SW480 (cell line): ENCODE results near the gene RHOBTB3.

ENCODE experiments used
- DNase-seq: peaks from one replicate; pipeline ENCODE4 v3.0.0-alpha.2; 2016; ENCODE audit warnings: low spot score

Gene RHOBTB3

DNA sequence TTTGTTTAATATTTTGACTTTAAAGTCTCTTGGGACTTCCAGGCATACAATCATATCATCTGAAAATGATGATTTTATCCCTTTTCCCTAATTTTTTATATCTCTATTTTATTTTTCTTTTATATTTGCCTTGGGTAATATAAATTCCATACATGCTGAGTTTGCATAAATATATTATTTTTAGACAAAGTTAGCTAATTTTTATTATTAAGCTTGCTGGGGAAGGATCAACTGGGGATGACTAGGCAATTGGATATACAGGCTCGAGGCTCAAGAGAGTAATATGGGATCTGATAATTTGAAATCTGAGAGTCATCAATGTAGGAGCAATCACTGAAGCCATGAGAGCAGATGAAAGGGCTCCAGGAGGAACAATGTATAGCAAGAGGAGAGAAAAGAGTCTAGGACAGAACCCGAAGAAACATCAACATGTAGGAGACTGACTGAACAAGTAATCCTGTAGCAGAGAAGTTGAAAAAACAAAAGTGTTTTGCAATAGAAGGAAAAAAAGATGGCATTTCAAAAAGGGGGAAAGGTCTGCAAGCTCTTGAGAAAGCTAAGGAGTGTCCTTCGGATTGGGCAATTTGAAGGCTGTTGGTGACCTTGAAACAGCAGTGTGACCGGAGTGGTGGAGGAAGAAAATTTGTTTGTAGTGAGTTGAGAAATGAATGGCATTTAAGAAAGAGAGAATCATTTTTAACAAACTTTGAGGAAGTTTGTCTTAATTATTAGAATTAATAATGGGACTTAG lies 17.0 kb upstream of the RHOBTB3 start:
- DNase-seq: no peak

- peak; percentile 63 for DNase-seq
Observed at GRCh38 chr5:95715799-95716461, 15.2 kb upstream of the RHOBTB3 start.

- DNase-seq: no peak
Observed at GRCh38 chr5:95717439-95717838, 13.7 kb upstream of the RHOBTB3 start.

DNA sequence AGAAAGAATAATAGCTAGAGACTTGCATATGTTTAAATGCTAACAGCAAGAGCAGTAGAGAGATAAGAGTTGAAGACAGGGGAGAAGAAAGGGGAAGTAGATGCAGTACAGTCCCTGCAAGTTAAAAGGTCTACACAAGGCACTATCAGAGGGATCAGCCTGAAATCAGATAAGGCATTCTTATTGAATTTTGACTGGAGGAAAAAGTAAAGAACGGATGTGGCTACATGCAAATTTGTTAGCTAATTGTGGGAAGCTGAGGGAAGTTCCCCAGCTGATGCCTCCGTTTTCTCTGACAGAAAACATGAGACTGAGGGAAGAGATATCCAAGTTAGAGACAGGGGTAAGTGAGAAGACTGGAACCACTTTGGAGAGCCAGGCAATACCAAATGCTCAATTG lies 12.9 kb upstream of the RHOBTB3 start:
- DNase-seq: no peak

DNA sequence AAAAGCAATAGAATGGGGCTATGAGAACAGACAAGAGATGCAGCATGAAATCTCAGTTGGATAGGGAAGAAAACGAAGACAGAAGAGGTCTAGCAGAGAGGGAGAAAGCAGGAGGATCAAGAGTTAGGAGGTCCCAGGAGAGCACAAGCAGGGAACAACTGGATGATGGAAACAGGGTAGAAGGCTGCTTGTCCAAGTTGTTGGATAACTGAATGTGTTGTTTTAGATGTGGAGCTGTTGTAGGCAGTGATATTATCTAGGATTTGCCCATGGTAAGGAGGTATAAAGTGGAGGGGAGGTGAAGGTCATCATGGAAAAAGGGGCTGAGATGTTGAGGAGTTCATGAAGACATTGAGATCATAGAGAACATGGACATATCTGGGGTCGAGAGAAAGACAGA lies 12.4 kb upstream of the RHOBTB3 start:
- no peak for DNase-seq

- DNase-seq: no peak
Observed at GRCh38 chr5:95720094-95720786, 10.9 kb upstream of the RHOBTB3 start.

DNA sequence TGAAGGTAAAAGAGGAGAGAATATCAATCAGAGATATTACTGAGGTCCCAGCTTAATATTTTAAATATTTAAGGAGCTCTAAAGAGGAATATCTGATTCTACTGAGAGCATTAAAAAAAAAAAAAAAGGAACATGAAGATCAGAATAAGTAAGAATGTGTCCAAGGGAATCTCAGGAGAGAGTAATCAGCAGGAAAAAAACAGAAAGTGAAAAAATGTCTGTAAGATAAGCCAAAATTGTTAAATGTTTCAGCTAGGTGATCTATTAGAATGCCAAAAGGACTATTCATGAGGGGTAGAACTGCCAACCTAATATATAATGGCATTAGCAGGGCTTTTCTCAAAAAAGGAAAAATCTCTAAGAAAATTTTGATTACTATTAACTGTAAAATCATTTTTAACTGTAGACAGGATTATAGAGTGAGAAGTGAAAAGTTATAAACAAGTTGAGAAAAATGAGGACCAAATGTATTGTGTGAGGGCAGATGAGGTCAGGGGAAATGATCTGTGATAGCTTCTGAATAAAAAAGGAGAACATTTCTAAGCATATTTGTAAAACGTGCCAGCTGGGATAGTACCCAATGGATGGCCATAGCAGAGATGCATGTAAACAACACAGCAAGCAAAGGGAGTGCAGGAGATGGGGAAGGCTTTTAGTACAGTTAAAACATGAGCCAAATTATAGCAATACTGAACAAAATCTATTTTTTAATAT lies 9.4 kb upstream of the RHOBTB3 start:
- DNase-seq: no peak

GRCh38 chr5:95723632-95724369 lies 7.3 kb upstream of the RHOBTB3 start:
- DNase-seq: no peak

DNA sequence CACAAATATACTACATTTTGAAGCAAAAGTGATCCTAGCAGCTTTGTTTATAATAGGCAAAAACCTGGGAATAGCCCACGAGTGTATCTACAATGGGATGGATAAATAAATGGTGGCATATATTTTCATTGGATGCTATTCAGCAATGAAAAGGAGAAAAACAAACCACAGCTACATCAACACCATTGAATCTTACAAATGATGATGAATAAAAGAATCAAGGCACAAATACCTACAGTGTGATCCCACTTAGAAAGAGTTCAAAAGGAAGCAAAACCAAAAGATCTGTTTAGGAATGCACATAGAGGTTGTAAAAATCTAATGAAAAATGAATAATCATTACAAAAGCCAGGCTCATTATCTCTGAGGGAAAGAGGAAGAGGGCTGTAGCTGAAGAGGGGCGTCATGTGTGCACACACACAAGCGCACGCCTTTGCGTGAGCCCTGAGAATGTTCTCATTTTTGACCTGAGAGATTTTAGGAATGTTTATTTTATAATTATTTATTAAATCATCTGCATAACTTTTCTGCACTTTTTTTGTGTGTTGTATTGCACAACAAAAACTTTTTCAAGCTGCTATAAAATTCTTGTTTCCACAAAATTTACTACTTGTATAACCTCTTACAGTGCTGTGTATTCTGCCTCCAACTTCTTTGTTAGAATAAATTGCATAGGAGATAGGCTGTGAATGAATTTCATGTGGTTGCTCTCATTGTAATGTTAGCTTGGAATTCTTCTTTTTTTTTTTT lies 5.9 kb upstream of the RHOBTB3 start:
- DNase-seq: no peak

GRCh38 chr5:95725937-95726810 lies 5.0 kb upstream of the RHOBTB3 start:
- DNase-seq: no peak

DNA sequence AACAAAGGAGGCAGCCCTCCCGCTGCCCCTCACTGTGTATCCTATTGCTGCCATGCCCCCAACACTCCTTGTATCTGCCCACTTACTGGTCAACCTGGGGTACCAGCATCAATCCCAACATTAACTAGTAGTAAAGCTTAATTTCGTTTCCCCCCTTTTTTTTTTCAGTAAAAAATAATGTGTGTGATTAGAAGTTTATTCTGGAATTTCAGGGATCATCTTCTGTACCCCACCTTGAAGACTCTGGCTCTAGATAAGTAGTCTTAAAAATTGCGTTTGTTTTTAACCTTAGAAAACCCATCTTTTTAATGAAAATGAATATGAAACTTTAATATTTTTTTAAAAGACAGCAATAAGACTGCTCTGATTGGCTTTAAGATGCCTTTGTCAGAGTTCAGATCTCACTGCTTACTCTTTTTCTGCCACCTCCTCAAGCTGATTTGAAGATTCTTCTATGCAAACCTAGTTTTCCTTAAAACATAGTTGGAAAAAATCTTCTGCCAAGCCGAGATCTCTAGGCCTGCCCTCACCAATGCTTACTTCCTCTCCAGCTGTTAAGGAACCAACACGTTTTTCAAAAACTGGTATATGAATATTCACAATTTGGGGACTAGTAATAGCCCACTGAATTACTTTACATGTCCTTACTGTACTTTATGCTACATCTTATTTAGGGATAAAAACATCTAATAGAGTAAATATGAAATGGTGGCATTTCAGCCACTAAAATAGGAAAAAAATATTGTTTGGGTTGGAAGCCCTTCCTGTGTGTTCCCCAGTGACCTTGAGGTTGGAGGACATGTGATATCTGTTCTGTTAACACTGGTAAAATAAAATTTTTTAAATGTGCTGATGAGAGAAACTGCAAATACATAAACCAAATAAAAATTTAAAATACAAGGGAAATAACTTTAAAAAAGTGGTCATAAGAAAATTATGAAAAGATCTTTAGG lies 4.0 kb upstream of the RHOBTB3 start:
- no peak for DNase-seq

DNA sequence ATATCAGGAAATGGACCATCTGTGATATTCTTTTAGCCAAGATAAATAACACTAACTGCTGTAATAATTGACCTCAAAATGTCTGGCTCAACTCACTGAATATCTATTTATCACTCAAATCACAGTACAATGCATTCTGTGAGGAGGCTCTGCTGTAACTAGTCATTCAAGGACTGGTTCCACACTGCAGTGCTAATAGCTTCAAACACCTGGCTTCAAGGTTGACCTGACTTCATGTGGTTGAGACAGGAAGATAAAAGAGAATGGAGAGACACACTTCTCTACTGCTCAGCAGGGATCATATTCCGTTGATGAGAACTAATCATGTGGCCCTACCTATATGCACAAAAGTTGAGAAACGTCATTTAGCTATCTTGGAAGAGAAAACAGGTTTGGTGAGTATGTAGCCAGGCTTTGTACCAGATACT lies 3.4 kb upstream of the RHOBTB3 start:
- DNase-seq: peak; percentile 56

GRCh38 chr5:95728494-95729114 lies 2.5 kb upstream of the RHOBTB3 start:
- no peak for DNase-seq

- DNase-seq: no peak
Observed at GRCh38 chr5:95729115-95730010, 1.8 kb upstream of the RHOBTB3 start.

DNA sequence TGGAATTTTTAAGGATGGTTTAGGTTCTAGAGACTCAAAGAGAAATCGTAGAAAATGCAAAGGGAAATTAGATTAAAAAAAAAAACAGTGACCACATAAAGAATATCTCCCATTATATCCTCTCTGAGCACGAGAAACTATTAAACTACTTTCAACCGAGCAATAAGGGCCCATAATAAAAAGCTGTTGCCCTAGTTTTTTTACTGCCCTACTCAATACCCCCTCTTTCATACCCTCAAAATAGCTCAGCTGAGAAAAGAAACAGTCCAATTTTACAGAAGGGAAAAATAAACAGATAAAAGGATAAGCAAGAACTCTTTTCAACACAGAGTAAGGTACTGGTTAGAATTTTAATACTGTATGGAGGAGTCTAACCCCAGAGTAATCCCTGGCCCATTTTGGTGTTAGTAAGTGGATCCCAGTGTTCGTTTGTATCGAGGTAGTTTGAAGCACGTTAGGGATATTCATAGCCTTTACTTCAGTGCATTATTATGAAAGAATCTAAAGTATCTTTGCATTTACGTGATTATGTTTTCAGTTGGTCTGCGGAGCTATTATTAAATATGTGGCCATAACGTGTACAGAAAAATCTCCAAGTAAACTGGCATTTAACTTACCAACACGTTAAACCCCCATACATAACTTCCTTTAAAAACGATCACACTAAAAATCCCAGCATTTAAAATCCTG lies 980 bp upstream of the RHOBTB3 start:
- DNase-seq: no peak
